SH-SY5Y (cell line): ENCODE results near the gene ELAC1.

Experiments used
- GATA2 ChIP-seq: IDR thresholded peaks from 2 replicates; pipeline ENCODE4 v1.6.1; 2011; ENCODE audit warnings: mild to moderate bottlenecking, low read depth, low read length
- GATA3 ChIP-seq: IDR thresholded peaks from 2 replicates; pipeline ENCODE4 v1.6.1; 2011; ENCODE audit warnings: low read depth, mild to moderate bottlenecking, low read length, moderate library complexity

- TF ChIP-seq GATA2 (no peak), GATA3 (no peak)
Observed at GRCh38 chr18:50956116-50956515, 11.7 kb upstream of the ELAC1 start.
